ENCODE measurements around the gene TSPAN14. TPM values are rescaled to one million over a fixed set of nuclear protein-coding genes. Genes with fewer than 3 reads are reported as not detected.

Gene TSPAN14
- total RNA-seq, 2 experiments from 2014 or later = 100 to 104 TPM

DNA sequence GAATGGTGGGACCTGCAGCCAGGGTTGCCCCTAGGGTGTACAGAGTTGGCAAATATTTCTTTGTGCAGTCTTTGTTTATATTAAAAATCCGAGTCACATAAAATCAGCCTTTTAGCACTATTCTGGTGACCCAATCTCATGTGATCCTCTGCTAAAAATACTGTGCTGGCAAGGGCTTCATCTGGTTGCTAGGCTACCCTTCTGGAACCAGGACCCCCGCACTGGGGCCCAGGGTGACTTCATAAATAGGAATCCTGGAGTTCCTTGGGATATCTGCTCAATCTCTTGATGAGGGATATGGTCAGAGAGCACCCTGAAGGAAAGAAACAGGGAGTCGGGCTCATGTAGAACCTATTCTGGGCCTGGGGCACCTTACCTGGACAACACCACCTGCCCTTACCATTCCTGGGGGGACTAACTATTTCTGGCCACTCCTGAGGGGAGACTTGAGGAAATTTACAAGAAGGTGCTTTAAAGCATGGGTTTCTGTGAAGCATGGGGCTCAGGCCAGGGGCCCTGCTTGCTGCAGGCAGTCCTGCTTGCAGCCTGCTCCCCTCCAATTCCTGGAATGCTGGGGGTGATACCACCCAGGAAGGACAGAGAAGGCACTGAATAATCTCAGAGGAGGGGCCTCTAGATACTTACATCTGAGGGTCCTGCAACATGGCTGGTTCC is 128.3 kb downstream of the TSPAN14 start:
- no peak overlapping the region for H3K4me3 Mint-ChIP-seq
- no peaks in the 10 kb centered on the region for H3K36me3 Mint-ChIP-seq
- ATAC-seq = no peak
- DNase-seq = peak; percentile 15
- H3K4me1 Mint-ChIP-seq = peaks cover 3% of the 10 kb centered on the region
- H3K27me3 Mint-ChIP-seq = peaks cover 27% of the 10 kb centered on the region
- CTCF ChIA-PET = no interaction called here
- no peak overlapping the region for H3K27ac Mint-ChIP-seq
- no peaks in the 10 kb centered on the region for H3K9me3 Mint-ChIP-seq (ENCODE audit: low read depth)

Other genes starting within 250 kb of the TSPAN14 start
- 100 to 1,000 TPM; 251 to 288 TPM for gene ANXA11, start 248.8 kb upstream of the TSPAN14 start, total RNA-seq
- not detected for gene MAT1A, start 164.7 kb upstream of the TSPAN14 start, total RNA-seq
- gene DYDC1, start 97.6 kb upstream of the TSPAN14 start, total RNA-seq = not detected
- not detected for gene DYDC2, start 97.5 kb upstream of the TSPAN14 start, total RNA-seq
- gene PRXL2A, start 45.8 kb upstream of the TSPAN14 start, total RNA-seq = 10 to 100 TPM in 1 of 2 experiments, 1 to 10 TPM in 1; 8.1 to 12.2 TPM
- under 1 TPM in 1 of 2 experiments, not detected in 1; 0.09 TPM for gene SH2D4B, start 83.6 kb downstream of the TSPAN14 start, total RNA-seq